Activated CD4-positive, alpha-beta T cell treated with anti-CD3 and anti-CD28 coated beads, Interleukin-2, amount 50 U/mL, for 16 hours (primary cell): ENCODE data around the gene SOX6.
A peak's percentile ranks its signal among the peaks of the same experiment; 100 is the strongest.

ENCODE experiments used
- DNase-seq: peaks from one replicate; pipeline ENCODE4 v3.0.0-alpha.2; 2020

Gene SOX6

DNA sequence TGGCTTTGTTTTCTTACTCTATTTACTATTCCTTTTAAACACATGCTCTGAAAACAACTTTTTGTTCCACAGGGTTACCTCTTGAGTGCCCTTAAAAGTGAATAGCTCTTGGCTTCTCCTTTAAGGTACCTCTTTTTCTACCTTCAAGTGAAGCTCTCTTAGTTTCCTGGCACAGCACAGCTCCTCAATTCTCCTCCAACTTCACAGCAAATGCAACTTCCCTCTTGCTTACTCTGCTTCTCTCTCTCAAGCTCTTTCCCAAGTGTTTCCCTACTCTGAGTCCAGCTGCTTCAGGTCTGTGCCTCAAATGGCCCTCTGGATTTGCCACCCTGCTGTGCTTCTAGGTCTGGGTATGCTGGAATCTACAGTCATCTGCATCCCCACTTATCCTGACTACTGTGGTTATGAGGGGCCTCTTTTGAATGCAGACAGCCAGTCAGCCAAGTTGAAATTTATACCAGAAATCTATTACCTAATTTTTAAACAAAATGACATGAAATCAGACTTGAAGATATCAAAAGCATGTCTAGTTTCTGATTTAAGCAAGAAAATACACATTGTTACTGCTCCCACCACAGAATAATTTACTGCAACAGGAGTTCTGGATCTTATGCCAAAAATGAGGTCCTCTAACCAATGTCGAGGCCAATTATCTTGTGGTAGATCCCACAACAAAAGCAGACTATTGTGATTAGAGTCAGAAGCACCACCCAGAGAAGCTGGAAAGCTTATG, 371.1 kb downstream of the SOX6 start:
- DNase-seq, result no peak

DNA sequence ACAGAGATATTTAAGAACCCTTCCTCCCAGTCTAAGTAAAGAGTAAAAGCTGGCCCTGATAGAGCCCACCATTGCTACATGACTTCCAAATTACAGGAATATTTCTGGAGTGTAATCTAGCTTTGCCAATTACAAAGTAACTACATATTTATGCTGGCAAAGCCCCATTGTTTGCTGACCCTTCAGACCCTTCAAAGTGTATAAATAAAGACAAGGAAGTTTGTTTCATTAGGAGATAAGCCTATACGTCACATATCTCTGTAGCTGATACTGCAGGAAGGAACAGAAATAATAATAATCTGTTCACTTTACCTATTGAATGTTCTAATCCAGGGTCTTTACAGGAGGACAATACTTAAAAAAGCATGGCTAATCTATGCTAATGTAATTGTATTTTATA, 375.1 kb downstream of the SOX6 start:
- no peak for DNase-seq

DNA sequence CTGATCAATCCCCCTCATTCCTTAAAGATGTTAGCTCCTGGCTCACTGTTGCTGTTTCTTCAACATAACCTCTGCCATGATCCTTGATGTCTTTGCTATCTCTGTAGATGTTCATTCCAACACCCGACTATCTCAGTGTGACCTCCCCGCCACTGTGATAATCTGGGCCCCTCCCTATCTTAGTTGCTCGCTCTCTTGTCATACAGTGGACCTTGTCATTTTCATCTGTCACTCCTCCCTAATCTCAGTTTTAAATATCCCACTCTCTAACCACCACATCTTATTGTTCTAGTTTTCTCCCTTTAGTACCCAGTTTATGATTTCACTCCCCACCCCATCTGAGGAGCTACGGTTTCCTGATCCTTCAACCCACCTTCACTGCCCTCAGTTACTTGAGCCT, 379.2 kb downstream of the SOX6 start:
- DNase-seq, result no peak

DNA sequence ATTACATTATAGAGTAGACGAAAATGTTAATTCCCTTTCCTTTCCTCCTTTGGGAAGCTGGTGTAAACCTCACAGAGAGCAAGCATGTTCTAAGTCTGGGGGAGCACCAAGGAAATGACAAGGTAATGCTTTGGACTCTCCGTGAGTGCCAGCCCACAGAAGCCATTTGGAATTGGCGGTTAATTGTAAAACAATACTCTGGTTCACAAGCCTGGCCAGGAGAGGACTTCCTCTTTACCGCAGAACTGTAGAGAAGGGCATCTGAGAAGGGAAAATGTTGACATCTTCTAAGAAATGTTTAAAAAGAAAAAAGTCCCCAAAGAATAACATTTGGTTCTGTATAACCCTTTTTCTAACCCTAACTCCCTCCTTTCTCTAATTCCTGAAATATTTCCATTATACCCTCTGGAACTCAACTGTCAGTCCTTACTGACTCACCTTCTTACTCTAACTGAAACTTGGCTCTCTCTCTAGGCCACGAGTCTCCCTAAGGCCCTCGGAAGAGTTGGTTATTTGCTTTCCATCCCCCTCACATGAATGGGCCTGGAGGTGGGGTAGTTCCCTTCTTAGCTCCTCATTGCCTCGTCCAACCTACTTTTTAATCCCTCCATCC, 379.8 kb downstream of the SOX6 start:
- DNase-seq, result no peak

DNA sequence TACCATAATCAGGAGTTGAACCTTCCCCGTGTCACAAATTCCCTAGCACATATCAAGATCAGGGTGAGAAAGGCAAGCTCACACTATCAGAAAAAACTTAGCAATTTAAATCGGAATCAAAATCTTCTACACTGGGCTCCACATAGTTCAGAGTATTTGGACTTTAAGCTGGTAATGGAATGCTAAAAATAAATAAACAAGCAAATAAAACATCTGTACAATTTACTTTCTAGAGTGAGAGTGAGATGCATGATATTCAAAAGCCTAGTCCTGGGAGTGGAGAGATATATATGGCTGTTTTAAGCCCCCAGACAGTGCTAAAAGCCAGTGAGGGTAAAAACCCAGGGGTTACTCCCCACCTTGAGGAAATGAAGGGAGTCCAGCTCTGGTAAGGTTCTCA, 380.6 kb downstream of the SOX6 start:
- DNase-seq, result no peak

DNA sequence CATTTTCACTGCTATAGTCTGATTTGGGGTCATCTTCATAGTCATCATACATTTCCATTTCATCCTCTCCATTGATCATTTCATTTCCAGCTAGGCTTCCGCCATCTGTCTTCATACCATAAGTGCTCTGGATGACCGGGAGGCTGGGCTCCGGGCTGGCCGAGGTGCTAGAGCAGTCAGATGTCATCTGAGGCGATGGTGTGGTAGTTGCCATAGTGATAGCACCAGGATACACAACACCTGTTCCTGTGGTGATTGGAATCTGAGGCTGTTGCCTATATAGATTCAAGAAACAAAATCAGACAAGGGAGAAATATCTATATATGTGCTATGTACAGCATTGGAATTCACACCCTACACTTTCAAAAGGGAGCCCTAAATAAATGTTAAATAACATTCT, 383.5 kb downstream of the SOX6 start:
- DNase-seq, result no peak

DNA sequence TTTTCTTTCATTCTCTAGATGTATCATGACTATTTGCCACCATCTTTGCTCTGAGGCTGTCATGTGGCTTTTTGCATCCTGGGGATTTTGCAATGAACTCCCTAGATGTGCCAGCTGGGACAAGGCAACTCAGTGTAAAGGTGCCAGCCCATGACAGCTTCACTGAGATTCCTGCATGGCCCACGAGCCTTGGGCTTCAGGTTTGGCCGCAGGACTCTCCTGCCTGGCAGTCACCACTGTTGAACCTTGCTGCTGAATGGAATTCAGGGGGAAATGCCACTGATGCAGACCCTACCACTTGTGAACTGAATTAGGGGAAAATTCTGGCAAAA, 385.2 kb downstream of the SOX6 start:
- DNase-seq, result no peak

DNA sequence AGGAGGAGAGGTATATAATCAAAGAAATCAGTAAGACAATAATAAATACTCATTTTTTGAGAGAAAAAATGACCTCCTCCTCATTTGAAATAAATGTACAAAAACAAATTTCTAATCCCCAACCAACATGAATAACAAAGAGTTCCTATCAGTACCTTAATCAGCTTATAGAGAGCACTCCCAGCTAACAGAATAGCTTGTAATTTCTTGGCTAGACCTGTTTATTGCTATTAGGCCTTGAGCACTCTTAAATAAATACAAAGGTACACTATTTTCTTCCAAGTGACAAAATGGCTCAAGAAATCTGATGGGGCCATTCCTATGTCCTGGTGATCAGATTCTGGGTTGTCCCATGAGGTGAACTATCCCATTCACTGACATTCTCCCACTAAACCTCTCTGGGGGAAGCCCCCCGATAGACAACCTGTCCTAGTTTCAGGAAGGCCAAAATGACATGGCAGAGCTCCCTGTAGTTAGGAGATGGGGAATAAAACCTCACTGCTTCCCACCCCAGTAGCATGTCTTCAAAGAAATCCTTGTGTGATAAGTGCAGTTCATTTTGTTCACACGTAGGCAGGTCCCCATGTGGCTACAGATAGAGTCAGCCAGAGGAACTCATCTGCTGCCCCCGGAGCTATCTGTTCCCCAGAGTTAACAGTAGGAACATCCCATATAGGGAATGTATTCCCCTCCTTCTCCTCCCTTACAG, 385.7 kb downstream of the SOX6 start:
- DNase-seq, result no peak

DNA sequence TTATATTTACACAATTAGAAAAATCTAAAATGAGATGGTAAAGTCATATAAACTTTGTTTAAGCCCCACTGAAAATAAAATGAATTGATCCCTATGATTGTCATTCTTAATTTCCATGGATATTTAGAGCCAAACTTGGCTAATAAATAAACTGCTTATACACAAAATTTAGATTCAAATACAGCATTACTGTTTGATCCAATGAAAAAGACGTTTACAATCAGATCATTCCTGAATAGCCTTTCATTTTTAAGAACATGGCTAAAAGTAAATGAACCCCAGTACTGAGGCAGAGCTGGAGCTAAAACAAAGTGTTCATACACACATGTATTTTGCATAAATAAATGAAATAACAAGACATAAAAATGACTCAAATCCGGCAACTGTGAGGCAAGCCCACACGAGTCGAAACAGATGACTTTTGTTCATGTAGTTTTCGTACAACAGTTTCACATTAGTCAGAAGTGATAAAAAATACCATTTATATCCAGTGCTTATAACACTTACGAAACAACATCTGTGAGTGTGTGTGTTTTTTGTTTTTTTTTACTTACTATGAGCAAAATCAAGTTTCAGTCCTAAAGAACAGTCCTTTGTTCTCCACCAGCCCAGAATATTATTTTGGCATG, 386.5 kb downstream of the SOX6 start:
- peak; percentile 2 for DNase-seq

DNA sequence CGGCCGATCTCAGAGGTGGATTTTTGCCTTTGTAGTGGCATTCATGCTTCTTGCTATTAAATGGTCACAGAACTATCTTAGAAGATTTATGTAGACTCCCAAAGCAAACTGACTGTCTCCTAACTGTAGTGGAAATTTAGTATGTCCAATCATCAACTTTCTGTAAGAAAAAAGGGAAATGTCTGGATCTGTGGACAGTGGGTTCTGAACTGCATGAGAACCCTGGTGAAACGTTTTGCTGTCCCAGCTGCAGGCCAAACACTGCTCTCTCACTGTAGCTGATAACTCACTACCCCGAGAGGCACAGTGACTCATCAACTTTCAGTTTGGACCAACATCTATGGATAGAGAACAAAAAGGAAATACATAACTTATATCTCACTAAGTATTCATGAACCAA, 387.1 kb downstream of the SOX6 start:
- DNase-seq, result peak; percentile 8

DNA sequence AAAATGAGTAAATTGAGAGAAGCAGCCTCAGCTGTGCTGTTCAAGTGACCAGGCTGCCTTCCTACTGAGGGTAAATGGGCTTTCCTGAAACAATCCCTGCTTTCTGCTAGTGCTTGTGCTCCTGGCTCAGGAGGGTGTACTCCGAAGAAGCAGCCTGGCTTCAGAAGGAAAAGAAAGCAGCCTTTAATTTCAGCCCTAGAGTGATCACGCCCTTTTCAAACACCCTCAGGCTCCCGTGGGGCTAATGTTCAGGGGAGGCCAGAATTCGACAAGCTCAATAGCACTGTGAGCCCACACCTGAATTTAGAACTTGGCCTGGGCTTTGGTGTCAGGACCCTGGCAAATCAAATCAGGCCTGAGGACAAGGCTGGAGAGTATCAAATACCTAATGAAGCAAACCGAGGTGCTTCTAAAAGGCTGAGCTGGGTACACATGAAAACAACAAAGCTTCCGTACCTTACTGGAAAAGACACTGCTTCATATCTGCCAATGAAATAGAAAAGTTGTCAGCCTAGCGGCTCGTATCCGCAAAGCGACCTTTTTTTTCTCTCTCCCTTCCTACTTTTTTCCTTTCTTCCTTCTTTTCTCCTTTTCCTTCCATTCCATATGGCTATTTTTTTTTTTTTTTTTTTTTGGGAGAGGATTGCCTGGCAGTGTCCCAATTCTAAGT, 387.8 kb downstream of the SOX6 start:
- DNase-seq, result no peak

DNA sequence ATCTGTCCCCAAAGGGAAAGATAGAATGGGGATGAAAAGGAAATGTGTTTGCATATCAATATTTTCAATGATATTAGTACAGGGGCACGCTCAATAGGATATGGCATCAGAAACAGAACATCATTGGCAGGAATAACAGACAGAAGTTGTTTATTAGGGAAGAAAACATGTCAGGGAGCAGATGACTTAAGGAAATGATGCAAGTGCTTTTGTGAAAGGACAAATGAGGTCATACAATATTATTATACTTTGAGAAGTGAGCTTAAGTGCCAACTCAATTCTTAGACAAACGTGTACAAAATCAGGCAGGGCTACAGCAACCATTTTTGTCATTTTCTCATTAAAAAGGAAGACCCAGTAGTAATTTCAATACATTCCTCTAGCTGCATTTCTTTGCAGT, 388.4 kb downstream of the SOX6 start:
- DNase-seq, result no peak

DNA sequence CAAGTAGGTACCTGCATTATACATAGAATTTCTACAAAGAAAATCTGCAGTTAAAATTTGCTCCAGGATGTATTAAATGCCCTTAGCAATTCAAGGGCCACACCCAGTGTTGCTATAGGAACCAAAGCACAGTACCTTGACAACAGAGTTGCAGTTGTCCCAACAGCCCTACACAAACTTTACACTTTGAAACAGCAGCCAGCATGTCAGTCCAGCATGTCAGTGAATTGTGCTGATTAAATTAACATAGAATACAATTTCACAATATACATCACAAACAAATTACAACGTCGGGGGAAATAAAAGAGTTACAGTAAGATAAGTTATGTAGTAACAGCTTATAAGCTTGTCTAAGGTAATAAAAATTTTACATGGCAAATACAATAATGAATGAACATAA, 389.2 kb downstream of the SOX6 start:
- DNase-seq, result no peak

DNA sequence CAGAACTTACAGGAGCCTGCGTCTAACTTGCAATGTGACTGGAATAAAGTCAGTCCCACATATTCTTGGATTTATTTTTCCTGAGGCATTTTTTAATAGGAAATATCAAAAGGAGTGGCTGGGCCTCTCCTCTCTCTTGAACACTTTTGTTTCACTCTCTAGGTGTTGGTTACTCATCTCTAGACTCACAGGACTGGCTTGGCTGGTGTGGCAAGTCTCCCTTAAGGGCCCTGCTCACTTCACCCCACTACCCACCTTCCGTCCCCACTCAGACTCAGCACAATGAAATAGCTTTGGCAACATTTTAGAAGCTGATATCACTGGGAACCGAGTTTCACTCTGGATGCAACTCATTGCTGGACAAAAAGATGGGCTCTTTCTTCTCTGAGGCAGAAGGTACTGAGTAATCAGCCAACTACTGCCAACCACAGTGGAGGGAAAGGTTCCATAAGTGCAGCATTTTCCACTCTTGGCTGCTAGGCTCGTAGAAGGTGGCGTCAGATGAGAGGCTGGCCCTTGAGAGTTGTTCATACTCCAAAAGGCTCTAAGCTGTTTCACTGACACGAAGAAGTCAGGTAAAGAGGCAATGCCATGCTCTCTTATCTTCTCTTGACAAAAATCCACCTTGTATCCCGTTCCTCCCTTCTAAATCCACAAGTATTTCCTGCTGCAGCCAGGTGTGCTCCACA, 390.6 kb downstream of the SOX6 start:
- DNase-seq, result no peak

DNA sequence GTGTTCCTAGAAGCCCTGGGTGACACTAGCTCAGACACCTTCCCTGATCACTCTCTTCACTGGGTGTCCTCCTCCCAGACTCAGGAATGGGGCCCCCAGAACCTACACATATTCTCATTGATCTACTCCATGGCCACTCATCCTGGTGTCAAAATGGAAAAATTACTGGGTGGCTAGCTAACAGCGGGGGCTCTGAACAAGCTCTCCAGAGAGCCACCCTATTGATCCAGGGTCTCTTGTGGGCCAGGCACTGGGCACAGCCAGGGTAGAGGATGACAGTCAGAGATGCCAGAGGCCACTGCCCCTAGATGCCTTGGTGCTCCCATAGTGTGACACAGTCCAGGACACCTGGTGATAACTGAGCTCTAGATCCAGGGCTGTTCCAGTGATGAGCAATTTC, 393.1 kb downstream of the SOX6 start:
- DNase-seq, result no peak

DNA sequence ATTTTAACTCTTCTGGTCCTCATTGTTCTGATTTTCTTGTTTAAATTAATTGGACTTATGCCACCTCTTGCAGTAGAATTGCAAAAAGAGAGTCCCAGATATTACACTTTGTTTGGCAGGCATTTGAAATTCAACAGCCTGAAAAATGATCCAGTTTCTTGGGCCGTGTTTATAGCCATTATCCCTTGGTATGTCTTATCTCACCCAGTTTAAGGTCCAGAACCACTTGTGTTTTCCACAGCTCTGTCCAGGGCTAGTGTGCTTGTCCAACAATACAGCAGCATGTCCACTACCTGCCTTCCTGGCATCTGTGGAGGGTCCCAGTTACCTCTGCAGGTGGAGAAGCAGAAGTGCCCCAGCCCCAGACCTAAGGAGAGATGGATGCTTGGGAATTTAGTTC, 397.4 kb downstream of the SOX6 start:
- no peak for DNase-seq

DNA sequence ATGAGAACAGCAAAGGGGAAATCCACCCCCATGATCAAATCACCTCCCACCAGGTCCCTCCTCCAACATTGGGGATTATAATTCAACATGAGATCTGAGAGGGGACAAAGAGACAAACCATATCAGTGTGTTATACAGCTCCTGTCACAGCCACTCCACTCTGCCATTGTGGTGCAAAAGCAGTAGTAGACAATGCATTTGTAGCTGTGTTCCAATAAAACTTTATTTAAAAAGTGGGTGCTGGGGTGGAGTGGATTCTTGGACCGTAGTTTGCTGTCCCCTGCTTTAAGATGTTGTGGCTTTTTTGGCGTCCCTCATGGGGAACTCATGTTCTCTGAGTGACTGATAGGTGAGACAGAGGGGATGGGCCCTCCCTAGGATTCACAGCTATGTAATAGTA, 399.1 kb downstream of the SOX6 start:
- no peak for DNase-seq

DNA sequence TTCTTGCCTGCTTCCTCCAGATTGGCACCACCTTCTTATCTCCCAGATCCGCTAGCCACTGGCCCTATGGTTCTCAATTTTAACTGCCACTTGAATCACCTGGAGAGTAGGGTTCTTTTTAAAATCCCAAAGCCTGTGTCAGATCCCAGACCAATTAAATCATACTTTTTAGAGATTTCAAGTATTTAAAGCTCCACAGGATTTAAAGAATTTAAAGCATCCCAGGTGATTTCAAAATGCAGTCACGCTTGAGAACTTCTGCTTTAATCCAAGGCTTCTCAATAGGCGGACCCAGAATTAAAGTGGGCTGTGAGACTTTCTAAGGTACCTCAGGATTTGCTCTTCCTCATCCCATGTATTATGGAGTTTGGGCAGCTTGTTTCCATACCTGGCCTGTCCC, 400.0 kb downstream of the SOX6 start:
- DNase-seq, result no peak

DNA sequence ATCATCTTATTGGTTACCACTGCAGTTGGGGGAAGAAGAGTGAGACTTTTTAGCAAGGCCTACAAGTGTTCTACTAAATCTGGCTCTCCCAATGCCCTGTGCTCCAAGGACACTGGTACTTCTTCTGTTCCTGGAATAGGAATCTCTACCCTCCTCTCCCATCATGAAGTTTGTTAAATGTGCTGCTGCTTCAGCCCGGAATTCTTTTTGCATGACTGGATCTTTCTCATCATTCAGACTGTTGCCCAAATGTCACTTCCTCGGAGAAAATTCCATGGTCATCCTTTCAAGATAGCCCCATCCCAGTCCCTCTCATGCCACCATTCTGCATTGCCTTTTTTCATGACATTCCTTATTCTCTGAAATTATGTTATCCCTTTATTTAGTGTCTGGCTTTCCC, 400.8 kb downstream of the SOX6 start:
- DNase-seq, result no peak

DNA sequence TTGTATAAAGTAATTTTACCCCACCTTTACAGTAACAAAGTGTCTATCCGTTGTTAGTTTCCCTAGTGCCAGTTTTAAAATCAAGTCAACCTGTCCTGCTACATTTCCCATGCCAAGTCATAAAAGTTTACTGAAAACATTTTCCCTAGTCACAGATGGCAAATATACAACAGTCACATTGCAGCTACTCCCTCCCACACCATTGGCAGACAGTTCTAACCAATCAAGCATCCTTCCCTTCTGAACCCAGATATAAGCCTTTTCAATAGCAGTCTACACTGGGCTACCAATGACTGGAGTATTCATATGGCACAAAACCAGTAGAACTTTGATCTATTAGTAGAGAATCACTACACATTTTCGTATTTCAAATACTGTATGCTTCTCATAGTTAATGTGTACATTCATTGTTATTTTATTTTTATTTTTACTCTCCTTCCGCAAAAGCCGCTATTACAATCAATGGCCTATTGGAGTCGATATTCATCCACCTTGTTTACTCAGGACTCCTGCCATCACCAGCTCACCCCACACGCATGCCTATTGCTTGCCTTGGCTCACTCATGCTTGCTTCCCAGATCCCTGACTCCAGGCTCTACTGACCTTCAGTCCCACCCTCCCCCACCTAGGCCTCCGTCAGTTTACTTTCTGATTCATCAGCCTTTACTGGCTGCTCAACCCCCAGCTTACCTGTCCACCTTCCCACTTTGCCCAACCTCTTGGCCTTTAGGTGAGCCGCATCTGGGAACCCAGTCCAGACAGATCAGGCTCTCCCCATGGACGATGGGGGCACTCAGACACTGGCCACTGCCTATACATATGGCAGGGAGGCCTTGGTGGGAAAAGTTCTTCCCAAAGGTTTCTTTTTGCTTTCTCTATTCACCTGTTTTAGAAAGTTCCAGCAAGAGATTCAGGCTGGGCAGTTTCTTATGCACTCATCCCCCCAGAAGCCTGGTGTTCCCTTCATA, 408.4 kb downstream of the SOX6 start:
- DNase-seq, result no peak

DNA sequence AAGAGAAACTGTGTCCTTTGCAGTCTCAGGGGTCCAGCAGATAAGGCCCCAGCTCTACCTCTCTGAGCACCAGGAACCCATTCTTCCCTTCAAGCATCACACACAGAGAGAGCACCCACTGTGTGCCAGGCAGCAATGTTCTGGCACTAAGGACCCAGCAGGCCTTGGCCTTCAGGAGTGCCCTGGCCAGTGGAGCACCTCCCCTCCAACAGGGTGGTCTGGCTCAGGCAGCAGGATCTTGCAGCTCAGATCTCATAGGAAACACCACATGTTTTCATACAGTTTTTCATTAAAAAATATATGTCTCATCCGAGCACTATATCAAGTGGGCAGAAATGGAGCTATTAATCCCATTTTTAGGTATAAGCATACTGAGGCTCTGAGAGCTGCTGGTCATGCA, 410.6 kb downstream of the SOX6 start:
- DNase-seq, result no peak

DNA sequence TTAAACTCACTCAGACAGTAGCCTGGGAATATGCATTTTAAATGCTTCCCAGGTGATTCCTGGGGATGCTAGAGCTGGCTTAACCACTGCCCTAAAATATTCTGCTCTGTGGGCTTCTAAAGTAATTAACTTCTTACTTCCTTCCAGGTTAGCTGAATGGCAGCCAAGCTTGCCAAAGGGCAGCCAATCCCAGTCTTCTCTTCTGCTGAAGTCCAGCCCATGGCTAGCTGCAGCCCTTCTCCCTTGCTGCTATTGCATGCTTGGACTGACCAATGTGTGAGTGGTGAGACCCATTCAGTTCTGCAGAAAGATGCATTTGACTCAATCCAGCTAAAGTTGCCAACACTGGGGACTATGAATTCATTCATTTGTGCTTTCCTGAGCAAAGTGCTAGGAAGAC, 411.9 kb downstream of the SOX6 start:
- no peak for DNase-seq
